Measurements from ENCODE around the gene TRABD2A.

DNA sequence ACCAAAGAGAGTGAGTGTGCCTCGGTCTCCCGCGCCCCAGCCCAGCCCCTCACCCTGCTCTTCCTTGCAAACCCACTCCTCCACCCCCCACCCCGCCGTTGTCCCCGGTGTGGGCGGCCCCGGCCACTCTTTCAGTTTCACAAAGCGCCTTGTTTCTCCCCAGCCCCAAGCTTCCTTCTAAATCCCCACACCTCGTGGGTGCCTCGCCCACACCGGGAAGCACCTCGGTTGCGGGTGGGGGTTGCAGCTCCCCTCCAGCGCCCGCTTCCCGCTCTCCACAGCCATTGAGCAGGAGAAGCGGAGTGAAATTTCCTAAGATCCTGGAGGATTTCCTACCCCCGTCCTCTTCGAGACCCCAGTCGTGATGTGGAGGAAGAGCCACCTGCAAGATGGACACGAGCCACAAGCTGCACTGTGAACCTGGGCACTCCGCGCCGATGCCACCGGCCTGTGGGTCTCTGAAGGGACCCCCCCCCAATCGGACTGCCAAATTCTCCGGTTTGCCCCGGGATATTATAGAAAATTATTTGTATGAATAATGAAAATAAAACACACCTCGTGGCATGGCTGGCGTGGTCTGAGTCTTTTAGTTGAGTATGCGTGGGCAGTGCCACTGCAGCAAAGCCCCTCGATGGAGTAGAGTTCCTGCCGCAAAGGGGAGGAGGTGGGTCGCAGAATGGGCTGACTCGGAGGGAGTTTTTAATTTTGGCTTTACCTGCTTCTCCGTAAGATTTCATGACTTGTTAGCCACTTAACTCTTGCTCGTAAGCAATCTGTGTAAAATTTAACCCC lies 25.4 kb upstream of the TRABD2A start:
- TF ChIP-seq CTCF (optimal IDR thresholded peaks at IDR 0.05 in 1 of 3, IDR thresholded peaks at IDR 0.05 in 1 of 3, conservative IDR thresholded peaks at IDR 0.05 in 1 of 3; ENCODE audit: extremely low read depth in 1 of 3, insufficient read depth in 2 of 3, low read length in 3 of 3) = no peak
- no peak for TF ChIP-seq EZH2 (IDR thresholded peaks at IDR 0.05; ENCODE audit: low read length)

Measured in keratinocyte (primary cell).